ENCODE results near the gene TSEN34. TPM values are rescaled to one million over a fixed set of nuclear protein-coding genes. Genes with fewer than 3 reads are reported as not detected.
"Not testable (repeated sequence)": the region's sequence is repeated elsewhere in the genome, so short reads cannot be mapped to it uniquely, and the experiment has no call there.

Gene TSEN34
- total and polyA plus RNA-seq, 7 experiments from 2014 or later: 9.5 to 48.7 (median 23.7) TPM

DNA sequence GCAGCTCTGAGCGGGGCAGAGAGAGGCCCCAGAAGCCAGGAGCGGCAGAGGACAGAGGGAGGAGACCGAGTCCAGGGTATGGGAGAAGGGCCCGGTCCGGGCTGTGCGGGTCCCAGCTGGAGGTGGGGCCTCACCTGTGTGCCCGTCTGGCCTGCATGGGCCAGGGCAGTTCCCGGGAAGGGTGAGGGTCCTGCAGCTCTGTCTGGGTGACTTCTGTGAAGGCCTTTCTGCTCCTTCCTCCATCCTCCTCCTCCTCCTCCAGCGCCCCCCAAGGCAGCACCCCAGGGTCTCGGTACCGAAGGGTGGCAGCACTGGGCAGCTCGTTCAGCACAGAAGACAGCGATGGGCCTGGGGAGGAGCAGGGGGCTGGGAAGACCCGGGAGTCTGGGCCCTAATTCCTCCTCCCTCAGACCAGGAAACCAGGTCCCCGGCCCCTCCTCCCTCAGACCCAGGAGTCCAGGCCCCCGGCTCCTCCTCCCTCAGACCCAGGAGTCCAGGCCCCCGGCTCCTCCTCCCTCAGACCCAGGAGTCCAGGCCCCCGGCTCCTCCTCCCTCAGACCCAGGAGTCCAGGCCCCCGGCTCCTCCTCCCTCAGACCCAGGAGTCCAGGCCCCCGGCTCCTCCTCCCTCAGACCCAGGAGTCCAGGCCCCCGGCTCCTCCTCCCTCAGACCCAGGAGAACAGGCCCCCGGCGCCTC lies 19.2 kb upstream of the TSEN34 start:
- CTCF ChIA-PET; ATAC-seq; H3K4me1 ChIP-seq (ENCODE audit: control insufficient read depth in 2 of 2, insufficient read depth in 2 of 2, low read length in 2 of 2); H3K27ac ChIP-seq (ENCODE audit: low read depth, low read length); H3K9me3 ChIP-seq (ENCODE audit: control insufficient read depth in 2 of 3, low read length in 3 of 3); H3K4me3 Mint-ChIP-seq; H3K36me3 Mint-ChIP-seq; H3K9me3 Mint-ChIP-seq; DNase-seq; H3K4me3 ChIP-seq (ENCODE audit: low read length); H3K4me1 Mint-ChIP-seq; H3K27ac Mint-ChIP-seq; H3K27me3 Mint-ChIP-seq; H3K27me3 ChIP-seq (ENCODE audit: control insufficient read depth in 2 of 2, insufficient read depth in 2 of 2, low read length in 2 of 2); H3K36me3 ChIP-seq (ENCODE audit: control insufficient read depth in 2 of 3, insufficient read depth in 3 of 3, low read length in 3 of 3); intact Hi-C loops (cut with micrococcal nuclease): not testable (repeated sequence)
- POLR2A ChIA-PET: interaction anchor here (0.6 to 2.4 kb wide), 3 partner anchors 17 to 198 kb away, joined by 4 to 9 read pairs (median 4); partner anchors contain the start of genes MBOAT7 and RPS9

DNA sequence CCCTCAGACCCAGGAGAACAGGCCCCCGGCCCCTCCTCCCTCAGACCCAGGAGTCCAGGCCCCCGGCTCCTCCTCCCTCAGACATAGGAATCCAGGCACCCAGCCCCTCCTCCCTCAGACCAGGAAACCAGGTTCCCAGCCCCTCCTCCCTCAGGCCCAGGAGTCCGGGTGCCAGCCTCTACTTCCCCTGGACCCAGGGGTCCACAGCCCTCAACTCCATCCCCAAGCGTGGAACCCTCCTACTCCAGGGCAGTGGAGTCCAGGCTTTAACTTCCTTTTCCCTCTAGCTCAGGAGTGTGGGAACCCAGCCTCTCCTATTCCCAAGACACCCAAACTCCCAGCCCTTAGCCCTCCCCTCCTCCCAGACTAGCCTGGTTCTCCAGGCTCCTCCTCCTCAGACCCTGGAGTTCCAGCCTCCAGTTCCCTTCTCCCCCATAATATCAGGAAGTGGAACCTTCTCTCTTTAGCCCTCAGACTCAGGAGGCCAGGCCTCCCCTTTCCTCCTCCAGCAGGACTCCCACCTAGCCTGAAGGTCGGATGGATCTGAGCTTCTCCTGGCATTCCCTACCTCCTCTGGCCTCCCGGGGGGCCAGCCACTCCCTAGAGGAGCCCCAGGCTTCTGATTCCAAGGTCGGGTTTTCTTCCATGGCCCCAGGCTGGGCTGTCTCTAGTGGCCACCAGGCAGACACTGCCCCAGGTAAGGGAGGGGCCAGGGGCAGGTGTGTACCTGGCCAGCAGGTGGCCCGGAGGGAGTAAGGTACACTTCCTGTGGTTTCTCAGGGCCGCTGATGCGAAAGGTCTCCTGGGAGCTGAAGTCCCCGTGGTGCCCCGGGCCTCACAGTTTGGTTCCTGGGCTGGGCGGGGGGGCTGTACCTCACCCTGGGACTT lies 18.4 kb upstream of the TSEN34 start, which contains the start of gene TMC4:
TMC4 (minus strand) TSS at position 690 of the 888 bp plus-strand sequence; CDS start at position 647, 43 bp downstream.
- Histone ChIP-seq H3K36me3 (ENCODE audit: control insufficient read depth in 2 of 3, insufficient read depth in 3 of 3, low read length in 3 of 3) (peaks cover 0 to 6% (median 0%) of the 10 kb centered on the region in 3 experiments), H3K27ac (ENCODE audit: low read depth, low read length) (no peak within 1 kb of the TSS), H3K4me1 (ENCODE audit: control insufficient read depth in 2 of 2, insufficient read depth in 2 of 2, low read length in 2 of 2) (peaks cover 3 to 4% of the 10 kb centered on the region in 2 donors), H3K27me3 (ENCODE audit: control insufficient read depth in 2 of 2, insufficient read depth in 2 of 2, low read length in 2 of 2) (no peaks in the 10 kb centered on the region), H3K4me3 (ENCODE audit: low read length) (no peak within 1 kb of the TSS), H3K9me3 (ENCODE audit: control insufficient read depth in 2 of 3, low read length in 3 of 3) (no peaks in the 10 kb centered on the region)
- no peak within 1 kb of the TSS for H3K27ac Mint-ChIP-seq
- ChIA-PET CTCF (interaction anchor here (1.0 to 1.1 kb wide), 2 partner anchors 58 to 94 kb away, joined by 4 to 7 read pairs; no protein-coding TSS in a partner anchor), POLR2A (interaction anchor here (1.0 to 2.4 kb wide), 5 partner anchors 14 to 28 kb away, joined by 4 to 9 read pairs (median 6); partner anchors contain the start of genes LENG1, MBOAT7, RPS9 and TSEN34)
- DNase-seq (no peak), ATAC-seq (no peak)
- no peaks in the 10 kb centered on the region for H3K9me3 Mint-ChIP-seq
- intact Hi-C loops (cut with micrococcal nuclease): no loop called here
- no peak within 1 kb of the TSS for H3K4me3 Mint-ChIP-seq
- H3K4me1 Mint-ChIP-seq: peaks cover 0 to 7% (median 5%) of the 10 kb centered on the region in 7 donors
- H3K36me3 Mint-ChIP-seq: peaks cover 0 to 4% (median 0%) of the 10 kb centered on the region in 5 donors
- no peaks in the 10 kb centered on the region for H3K27me3 Mint-ChIP-seq

GRCh38 chr19:54173359-54173699 lies 17.8 kb upstream of the TSEN34 start:
- no peak overlapping the region for H3K27ac Mint-ChIP-seq
- H3K36me3 Mint-ChIP-seq: peaks cover 0 to 8% (median 3%) of the 10 kb centered on the region in 5 donors
- POLR2A ChIA-PET: interaction anchor here (1.5 to 2.2 kb wide), 3 partner anchors 14 to 18 kb away, joined by 4 to 7 read pairs (median 6); partner anchors contain the start of genes LENG1 and TSEN34
- intact Hi-C loops (cut with micrococcal nuclease): no loop called here
- H3K9me3 Mint-ChIP-seq: no peaks in the 10 kb centered on the region
- H3K9me3 ChIP-seq (ENCODE audit: control insufficient read depth in 2 of 3, low read length in 3 of 3): no peaks in the 10 kb centered on the region
- H3K27ac ChIP-seq (ENCODE audit: low read depth, low read length): no peak overlapping the region
- CTCF ChIA-PET: interaction anchor here (1.0 to 1.1 kb wide), 2 partner anchors 58 to 93 kb away, joined by 4 to 7 read pairs; no protein-coding TSS in a partner anchor
- H3K4me1 ChIP-seq (ENCODE audit: control insufficient read depth in 2 of 2, insufficient read depth in 2 of 2, low read length in 2 of 2): peaks cover 2% of the 10 kb centered on the region in 2 donors
- no peaks in the 10 kb centered on the region for H3K27me3 ChIP-seq (ENCODE audit: control insufficient read depth in 2 of 2, insufficient read depth in 2 of 2, low read length in 2 of 2)
- no peak overlapping the region for H3K4me3 Mint-ChIP-seq
- H3K4me3 ChIP-seq (ENCODE audit: low read length): no peak overlapping the region
- H3K36me3 ChIP-seq (ENCODE audit: control insufficient read depth in 2 of 3, insufficient read depth in 3 of 3, low read length in 3 of 3): peaks cover 0 to 8% (median 0%) of the 10 kb centered on the region in 3 experiments
- H3K4me1 Mint-ChIP-seq: peaks cover 0 to 7% (median 2%) of the 10 kb centered on the region in 7 donors
- H3K27me3 Mint-ChIP-seq: no peaks in the 10 kb centered on the region
- no peak for ATAC-seq
- no peak for DNase-seq

GRCh38 chr19:54173951-54174834 lies 16.9 kb upstream of the TSEN34 start:
- ATAC-seq (no peak), DNase-seq (no peak)
- H3K36me3 Mint-ChIP-seq: peaks cover 0 to 14% (median 5%) of the 10 kb centered on the region in 5 donors
- CTCF ChIA-PET: interaction anchor here (1.0 to 1.1 kb wide), 2 partner anchors 57 to 92 kb away, joined by 4 to 7 read pairs; no protein-coding TSS in a partner anchor
- H3K27ac ChIP-seq (ENCODE audit: low read depth, low read length): no peak overlapping the region
- H3K27me3 ChIP-seq (ENCODE audit: control insufficient read depth in 2 of 2, insufficient read depth in 2 of 2, low read length in 2 of 2): no peaks in the 10 kb centered on the region
- H3K27ac Mint-ChIP-seq: peak overlapping the region in 1 of 9 donors; percentile 18
- H3K36me3 ChIP-seq (ENCODE audit: control insufficient read depth in 2 of 3, insufficient read depth in 3 of 3, low read length in 3 of 3): peaks cover 0 to 10% (median 0%) of the 10 kb centered on the region in 3 experiments
- POLR2A ChIA-PET: interaction anchor here (0.6 to 2.2 kb wide), 4 partner anchors 13 to 17 kb away, joined by 4 to 7 read pairs (median 5); partner anchors contain the start of genes LENG1 and TSEN34
- no peaks in the 10 kb centered on the region for H3K9me3 ChIP-seq (ENCODE audit: control insufficient read depth in 2 of 3, low read length in 3 of 3)
- no peak overlapping the region for H3K4me3 ChIP-seq (ENCODE audit: low read length)
- no peaks in the 10 kb centered on the region for H3K4me1 ChIP-seq (ENCODE audit: control insufficient read depth in 2 of 2, insufficient read depth in 2 of 2, low read length in 2 of 2)
- H3K27me3 Mint-ChIP-seq: no peaks in the 10 kb centered on the region
- no peaks in the 10 kb centered on the region for H3K9me3 Mint-ChIP-seq
- H3K4me1 Mint-ChIP-seq: peaks cover 0 to 7% (median 0%) of the 10 kb centered on the region in 7 donors
- intact Hi-C loops (cut with micrococcal nuclease): no loop called here
- no peak overlapping the region for H3K4me3 Mint-ChIP-seq

- no peaks in the 10 kb centered on the region for H3K9me3 Mint-ChIP-seq
- Histone ChIP-seq H3K4me3 (ENCODE audit: low read length) (no peak overlapping the region), H3K36me3 (ENCODE audit: control insufficient read depth in 2 of 3, insufficient read depth in 3 of 3, low read length in 3 of 3) (peaks cover 0 to 18% (median 2%) of the 10 kb centered on the region in 3 experiments), H3K27ac (ENCODE audit: low read depth, low read length) (no peak overlapping the region), H3K4me1 (ENCODE audit: control insufficient read depth in 2 of 2, insufficient read depth in 2 of 2, low read length in 2 of 2) (no peaks in the 10 kb centered on the region), H3K27me3 (ENCODE audit: control insufficient read depth in 2 of 2, insufficient read depth in 2 of 2, low read length in 2 of 2) (no peaks in the 10 kb centered on the region), H3K9me3 (ENCODE audit: control insufficient read depth in 2 of 3, low read length in 3 of 3) (no peaks in the 10 kb centered on the region)
- intact Hi-C loops (cut with micrococcal nuclease): loop anchor here (1.0 kb wide), 1 partner anchor 11 kb away; the partner anchor contains the start of gene MBOAT7 (in 2 of the 2)
- POLR2A ChIA-PET: no interaction called here
- H3K27me3 Mint-ChIP-seq: no peaks in the 10 kb centered on the region
- H3K36me3 Mint-ChIP-seq: peaks cover 0 to 17% (median 5%) of the 10 kb centered on the region in 5 donors
- no peak overlapping the region for H3K4me3 Mint-ChIP-seq
- peak overlapping the region in 1 of 9 donors; percentile 49 for H3K27ac Mint-ChIP-seq
- DNase-seq: peak in 5 of 9 donors; percentile 34 to 48 (median 46)
- peak; percentile 93 for ATAC-seq
- peaks cover 0 to 7% (median 0%) of the 10 kb centered on the region in 7 donors for H3K4me1 Mint-ChIP-seq
- CTCF ChIA-PET: interaction anchor here (0.6 kb wide), 1 partner anchor 9 kb away, joined by 3 read pairs; no protein-coding TSS in a partner anchor
Observed at GRCh38 chr19:54178581-54179261, 12.4 kb upstream of the TSEN34 start.

Measured in naive thymus-derived CD4-positive, alpha-beta T cell (primary cell).